ENCODE results near the gene DSCAML1.

- TF ChIP-seq POLR2A (IDR thresholded peaks at IDR 0.05) (no peak), CTCF (IDR thresholded peaks at IDR 0.05) (no peak), POLR2AphosphoS5 (IDR thresholded peaks at IDR 0.05) (no peak), EP300 (IDR thresholded peaks at IDR 0.05) (no peak)
Observed at GRCh38 chr11:117423046-117423575, 373.9 kb downstream of the DSCAML1 start.
